HCT116 (cell line): ENCODE results near the gene GP1BA. TPM values are rescaled to one million over a fixed set of nuclear protein-coding genes. Genes with fewer than 3 reads are reported as not detected.

Source experiments
- ATAC-seq: fragments of 200-7000 bp; cut with Tn5 transposase; 2 replicates; pipeline ENCODE4 v1.9.1; 2020; ENCODE audit warnings: mild to moderate bottlenecking, moderate library complexity
- BruUV-seq: library from RNA; stranded (reverse); fragments of 400-500 nt; replicated peaks from 2 replicates; lab custom pipeline; 2021; lab: Mats Ljungman, UMichigan
- CTCF ChIA-PET: fragments of 300-600 bp; sonication (Branson Sonifier 250); formaldehyde crosslinking; loops from one replicate; lab custom pipeline; 2021; ENCODE audit warnings: antibody characterized with exemption; lab: Charles Lee
- POLR2A ChIA-PET: fragments of 300-600, 350-600 bp; sonication (Branson Sonifier 250); formaldehyde crosslinking; loops from one replicate; lab custom pipeline; 2021; ENCODE audit warnings: antibody characterized with exemption; lab: Charles Lee
- RAD21 ChIA-PET, 2 experiments: fragments of 300-600 bp; sonication (Branson Sonifier 250); formaldehyde crosslinking; loops; one replicate each; lab custom pipeline; 2023; ENCODE audit warnings: low total read pairs in 2 of 2; ENCODE audit not compliant: uncharacterized antibody in 2 of 2, unreplicated experiment in 2 of 2, low non-redundant PET in 1 of 2; lab: Charles Lee
- DNase-seq: peaks from one replicate; pipeline ENCODE4 v3.0.0-alpha.2; 2010; ENCODE audit warnings: low read depth, low spot score
- H2AFZ ChIP-seq: fragments of 200-600 bp; shearing (Covaris generic), sonication (generic); 2 replicates; pipeline ENCODE4 v1.6.1; 2017; ENCODE audit warnings: low read depth, mixed run types, mixed read lengths, antibody characterized with exemption, low read length; ENCODE audit not compliant: poor library complexity, severe bottlenecking
- H3K27ac ChIP-seq: 2 replicates; pipeline ENCODE4 v1.5.1; 2012; ENCODE audit warnings: low read depth, low read length
- H3K27me3 ChIP-seq: fragments of 200-600 bp; sonication (generic); 2 replicates; pipeline ENCODE4 v1.6.1; 2016; ENCODE audit warnings: mixed run types, low read length, mixed read lengths; ENCODE audit not compliant: insufficient read depth
- H3K36me3 ChIP-seq, 2 experiments: fragments of 200-500 bp in 1 of 2; fragments of 200-600 bp in 1 of 2; sonication (Bioruptor generic) in 1 of 2; sonication (generic) in 1 of 2; 2 replicates each; pipeline versions ENCODE4 v1.5.1 to v1.6.1; 2014 to 2016; ENCODE audit warnings: low read length in 2 of 2, inconsistent platforms in 1 of 2, mixed read lengths in 1 of 2, mixed run types in 1 of 2; ENCODE audit not compliant: insufficient read depth in 2 of 2, control insufficient read depth in 1 of 2
- H3K4me1 ChIP-seq, 2 experiments: fragments of 200-600 bp in 1 of 2; sonication (generic) in 1 of 2; 2 replicates each; pipeline versions ENCODE4 v1.5.1 to v1.6.1; 2012 to 2017; ENCODE audit warnings: low read length in 2 of 2, inconsistent platforms in 1 of 2, mild to moderate bottlenecking in 1 of 2, mixed read lengths in 1 of 2, mixed run types in 1 of 2, moderate library complexity in 1 of 2; ENCODE audit not compliant: insufficient read depth in 2 of 2, control insufficient read depth in 1 of 2
- H3K4me2 ChIP-seq: fragments of 200-600 bp; sonication (generic); 2 replicates; pipeline ENCODE4 v1.6.1; 2017; ENCODE audit warnings: mixed run types, low read length, mixed read lengths
- H3K4me3 ChIP-seq, 2 experiments: fragments of 200-600 bp in 1 of 2; sonication (generic) in 1 of 2; replicated peaks in 1 of 2; 2 replicates each; pipeline ENCODE4 v1.5.1; 2011 to 2016; ENCODE audit warnings: low read length in 2 of 2, control low read depth in 1 of 2, low read depth in 1 of 2, mild to moderate bottlenecking in 1 of 2, mixed read lengths in 1 of 2, mixed run types in 1 of 2
- H3K79me2 ChIP-seq: fragments of 200-600 bp; sonication (generic); 2 replicates; pipeline ENCODE4 v1.6.1; 2017; ENCODE audit warnings: mild to moderate bottlenecking, mixed run types, low read length, moderate library complexity, mixed read lengths; ENCODE audit not compliant: insufficient read depth
- H3K9ac ChIP-seq: fragments of 200-600 bp; sonication (generic); 2 replicates; pipeline ENCODE4 v1.6.1; 2016; ENCODE audit warnings: low read length, mixed read lengths
- H3K9me2 ChIP-seq: fragments of 200-600 bp; sonication (generic), shearing (Covaris generic); 2 replicates; pipeline ENCODE4 v1.6.1; 2017; ENCODE audit warnings: mixed run types, mild to moderate bottlenecking, moderate library complexity; ENCODE audit not compliant: insufficient read depth
- H3K9me3 ChIP-seq, 2 experiments: fragments of 200-500 bp in 1 of 2; fragments of 200-600 bp in 1 of 2; sonication (Bioruptor generic) in 1 of 2; sonication (generic) in 1 of 2; 2 replicates each; pipeline ENCODE4 v1.6.1; 2014 to 2017; ENCODE audit warnings: low read length in 2 of 2, mixed read lengths in 2 of 2, inconsistent platforms in 1 of 2, low read depth in 1 of 2, mild to moderate bottlenecking in 1 of 2, mixed run types in 1 of 2, moderate library complexity in 1 of 2; ENCODE audit not compliant: control insufficient read depth in 1 of 2, insufficient read depth in 1 of 2
- H4K20me1 ChIP-seq: fragments of 200-600 bp; sonication (generic), shearing (Covaris generic); 2 replicates; pipeline ENCODE4 v1.6.1; 2017; ENCODE audit warnings: mixed run types, mild to moderate bottlenecking, moderate library complexity; ENCODE audit not compliant: insufficient read depth
- CBX3 ChIP-seq: IDR thresholded peaks from 2 replicates; pipeline ENCODE4 v1.6.1; 2012; ENCODE audit warnings: low read depth
- CEBPB ChIP-seq: IDR thresholded peaks from 2 replicates; pipeline ENCODE4 v1.6.1; 2012; ENCODE audit warnings: low read depth
- EGR1 ChIP-seq: IDR thresholded peaks from 2 replicates; pipeline ENCODE4 v1.6.1; 2012; ENCODE audit warnings: low read depth
- EZH2phosphoT487 ChIP-seq: fragments of 200-600 bp; IDR thresholded peaks from 2 replicates; pipeline ENCODE4 v1.6.1; 2018; ENCODE audit warnings: antibody characterized with exemption, borderline replicate concordance
- FOSL1 ChIP-seq: IDR thresholded peaks from 2 replicates; pipeline ENCODE4 v1.6.1; 2012; ENCODE audit warnings: low read depth
- POLR2A ChIP-seq: IDR thresholded peaks from 2 replicates; pipeline ENCODE4 v1.7.0; 2011; ENCODE audit warnings: borderline replicate concordance; ENCODE audit not compliant: insufficient read depth, insufficient read length; ENCODE audit errors: extremely low read depth
- RAD21 ChIP-seq: IDR thresholded peaks from 2 replicates; pipeline ENCODE4 v1.6.1; 2012; ENCODE audit warnings: low read depth, mild to moderate bottlenecking
- SIN3A ChIP-seq: IDR thresholded peaks from 2 replicates; pipeline ENCODE4 v1.6.1; 2012; ENCODE audit warnings: low read depth
- SP1 ChIP-seq: IDR thresholded peaks from 2 replicates; pipeline ENCODE4 v1.6.1; 2012; ENCODE audit warnings: low read depth
- SRF ChIP-seq: IDR thresholded peaks from 2 replicates; pipeline ENCODE4 v1.6.1; 2012; ENCODE audit warnings: low read depth
- TCF7L2 ChIP-seq: IDR thresholded peaks from 2 replicates; pipeline ENCODE4 v1.7.0; 2011; ENCODE audit warnings: borderline replicate concordance, inconsistent platforms; ENCODE audit not compliant: insufficient read depth, insufficient read length; ENCODE audit errors: extremely low read depth
- ZFX ChIP-seq: fragments of 450-650 bp; IDR thresholded peaks from 2 replicates; pipeline ENCODE4 v1.6.1; 2017
- ZNF274 ChIP-seq: fragments of 200-500 bp; sonication (Bioruptor generic); IDR thresholded peaks from 2 replicates; pipeline ENCODE4 v1.6.1; 2014; ENCODE audit warnings: mild to moderate bottlenecking, low read depth, low read length, inconsistent platforms
- intact Hi-C: fragments of 100-400 bp; cut with micrococcal nuclease; formaldehyde crosslinking; loops from 2 replicates; pipeline ENCODE4 v1.10.0; 2022
- total RNA-seq: library from RNA; stranded (reverse); gene quantifications from one replicate; pipeline ENCODE4 v1.2.1, GENCODE V29; 2021; ENCODE audit not compliant: unreplicated experiment
- TF ChIP-seq, protein P1 (sequence below): IDR thresholded peaks from 2 replicates; pipeline ENCODE4 v1.6.1; 2012; ENCODE audit warnings: low read depth
- TF ChIP-seq, protein P2 (sequence below): IDR thresholded peaks from 2 replicates; pipeline ENCODE4 v1.6.1; 2012
- TF ChIP-seq, protein P3 (sequence below): IDR thresholded peaks from 2 replicates; pipeline ENCODE4 v1.6.1; 2011; ENCODE audit warnings: mild to moderate bottlenecking, low read length, moderate library complexity; ENCODE audit not compliant: insufficient replicate concordance; ENCODE audit errors: extremely low read depth

Gene GP1BA
- total RNA-seq, 1 experiment from 2014 or later = not detected

DNA sequence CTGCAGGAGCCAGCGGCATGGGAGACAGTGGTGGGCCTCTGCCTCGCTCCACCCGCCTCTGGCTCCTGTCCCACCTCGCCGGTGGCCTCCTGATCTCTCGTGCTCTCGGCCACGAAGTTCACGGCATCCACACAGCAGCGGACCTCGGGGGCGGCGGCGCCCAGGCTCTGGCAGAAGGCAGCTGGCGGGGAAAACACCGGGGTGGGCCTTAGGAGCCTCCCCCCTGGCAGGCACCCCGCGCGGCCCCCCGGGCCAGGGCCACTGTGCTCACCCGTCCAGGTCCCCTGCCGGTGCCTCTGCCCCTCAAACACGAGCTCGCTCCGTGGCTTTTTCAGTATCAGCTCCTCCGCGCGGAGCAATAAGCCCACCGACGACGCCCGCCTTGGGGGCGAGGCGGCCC is 33.1 kb upstream of the GP1BA start:
- CTCF ChIA-PET = no interaction called here
- POLR2A ChIA-PET = no interaction called here
- Histone ChIP-seq H3K4me3 (no peak overlapping the region), H3K9me3 (no peaks in the 10 kb centered on the region), H3K4me2 (no peak overlapping the region), H3K79me2 (no peaks in the 10 kb centered on the region), H2AFZ (no peak overlapping the region), H4K20me1 (no peaks in the 10 kb centered on the region), H3K4me1 (peaks cover 10 to 14% of the 10 kb centered on the region in 2 experiments), H3K9ac (no peak overlapping the region), H3K36me3 (peaks cover 9 to 26% of the 10 kb centered on the region in 2 experiments; a peak in 3 of 4 replicates), H3K27ac (no peak overlapping the region), H3K27me3 (no peaks in the 10 kb centered on the region), H3K9me2 (no peaks in the 10 kb centered on the region)
- BruUV-seq = no TSS peak
- RAD21 ChIA-PET = no interaction called here
- ATAC-seq (no peak), DNase-seq (no peak)
- intact Hi-C loops = no loop called here
- TF ChIP-seq, protein P1, sequence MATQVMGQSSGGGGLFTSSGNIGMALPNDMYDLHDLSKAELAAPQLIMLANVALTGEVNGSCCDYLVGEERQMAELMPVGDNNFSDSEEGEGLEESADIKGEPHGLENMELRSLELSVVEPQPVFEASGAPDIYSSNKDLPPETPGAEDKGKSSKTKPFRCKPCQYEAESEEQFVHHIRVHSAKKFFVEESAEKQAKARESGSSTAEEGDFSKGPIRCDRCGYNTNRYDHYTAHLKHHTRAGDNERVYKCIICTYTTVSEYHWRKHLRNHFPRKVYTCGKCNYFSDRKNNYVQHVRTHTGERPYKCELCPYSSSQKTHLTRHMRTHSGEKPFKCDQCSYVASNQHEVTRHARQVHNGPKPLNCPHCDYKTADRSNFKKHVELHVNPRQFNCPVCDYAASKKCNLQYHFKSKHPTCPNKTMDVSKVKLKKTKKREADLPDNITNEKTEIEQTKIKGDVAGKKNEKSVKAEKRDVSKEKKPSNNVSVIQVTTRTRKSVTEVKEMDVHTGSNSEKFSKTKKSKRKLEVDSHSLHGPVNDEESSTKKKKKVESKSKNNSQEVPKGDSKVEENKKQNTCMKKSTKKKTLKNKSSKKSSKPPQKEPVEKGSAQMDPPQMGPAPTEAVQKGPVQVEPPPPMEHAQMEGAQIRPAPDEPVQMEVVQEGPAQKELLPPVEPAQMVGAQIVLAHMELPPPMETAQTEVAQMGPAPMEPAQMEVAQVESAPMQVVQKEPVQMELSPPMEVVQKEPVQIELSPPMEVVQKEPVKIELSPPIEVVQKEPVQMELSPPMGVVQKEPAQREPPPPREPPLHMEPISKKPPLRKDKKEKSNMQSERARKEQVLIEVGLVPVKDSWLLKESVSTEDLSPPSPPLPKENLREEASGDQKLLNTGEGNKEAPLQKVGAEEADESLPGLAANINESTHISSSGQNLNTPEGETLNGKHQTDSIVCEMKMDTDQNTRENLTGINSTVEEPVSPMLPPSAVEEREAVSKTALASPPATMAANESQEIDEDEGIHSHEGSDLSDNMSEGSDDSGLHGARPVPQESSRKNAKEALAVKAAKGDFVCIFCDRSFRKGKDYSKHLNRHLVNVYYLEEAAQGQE = no peak
- TF ChIP-seq EZH2phosphoT487 (no peak), SRF (no peak), SP1 (no peak), ZNF274 (no peak), RAD21 (no peak), FOSL1 (no peak), SIN3A (no peak), EGR1 (no peak), CEBPB (no peak), CBX3 (no peak), POLR2A (no peak), ZFX (no peak), TCF7L2 (no peak)
- TF ChIP-seq, protein P2, sequence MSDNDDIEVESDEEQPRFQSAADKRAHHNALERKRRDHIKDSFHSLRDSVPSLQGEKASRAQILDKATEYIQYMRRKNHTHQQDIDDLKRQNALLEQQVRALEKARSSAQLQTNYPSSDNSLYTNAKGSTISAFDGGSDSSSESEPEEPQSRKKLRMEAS = no peak
- TF ChIP-seq, protein P3, sequence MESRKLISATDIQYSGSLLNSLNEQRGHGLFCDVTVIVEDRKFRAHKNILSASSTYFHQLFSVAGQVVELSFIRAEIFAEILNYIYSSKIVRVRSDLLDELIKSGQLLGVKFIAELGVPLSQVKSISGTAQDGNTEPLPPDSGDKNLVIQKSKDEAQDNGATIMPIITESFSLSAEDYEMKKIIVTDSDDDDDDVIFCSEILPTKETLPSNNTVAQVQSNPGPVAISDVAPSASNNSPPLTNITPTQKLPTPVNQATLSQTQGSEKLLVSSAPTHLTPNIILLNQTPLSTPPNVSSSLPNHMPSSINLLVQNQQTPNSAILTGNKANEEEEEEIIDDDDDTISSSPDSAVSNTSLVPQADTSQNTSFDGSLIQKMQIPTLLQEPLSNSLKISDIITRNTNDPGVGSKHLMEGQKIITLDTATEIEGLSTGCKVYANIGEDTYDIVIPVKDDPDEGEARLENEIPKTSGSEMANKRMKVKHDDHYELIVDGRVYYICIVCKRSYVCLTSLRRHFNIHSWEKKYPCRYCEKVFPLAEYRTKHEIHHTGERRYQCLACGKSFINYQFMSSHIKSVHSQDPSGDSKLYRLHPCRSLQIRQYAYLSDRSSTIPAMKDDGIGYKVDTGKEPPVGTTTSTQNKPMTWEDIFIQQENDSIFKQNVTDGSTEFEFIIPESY = no peak
